ENCODE measurements around the gene COA7.

Gene COA7

DNA sequence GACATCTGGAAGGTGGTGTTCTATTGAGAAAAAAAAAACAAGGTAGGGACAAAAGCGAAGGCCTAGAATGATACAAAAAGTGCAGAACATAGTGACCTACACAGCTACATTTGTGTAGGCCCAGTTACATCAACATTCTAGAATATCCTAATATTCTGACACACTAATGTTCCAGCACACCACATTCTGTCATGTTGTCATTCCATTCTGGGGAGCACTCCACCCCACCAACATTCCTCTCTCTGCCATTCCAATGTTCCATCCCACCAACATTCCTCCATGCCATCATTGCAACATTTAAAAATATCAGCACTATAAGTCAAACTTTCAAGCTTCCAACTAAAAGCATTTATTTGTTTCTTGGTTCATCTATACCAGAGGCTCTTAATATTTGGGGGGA lies 28.5 kb downstream of the COA7 start:
- peak; percentile 90 for DNase-seq (ENCODE audit: low spot score)

- DNase-seq (ENCODE audit: low spot score) = peak; percentile 79
These were observed 29.4 kb downstream of the COA7 start for GRCh38 chr1:52668711-52669110.

- DNase-seq (ENCODE audit: low spot score) = no peak
These were observed 30.2 kb downstream of the COA7 start for GRCh38 chr1:52667984-52668383.

DNA sequence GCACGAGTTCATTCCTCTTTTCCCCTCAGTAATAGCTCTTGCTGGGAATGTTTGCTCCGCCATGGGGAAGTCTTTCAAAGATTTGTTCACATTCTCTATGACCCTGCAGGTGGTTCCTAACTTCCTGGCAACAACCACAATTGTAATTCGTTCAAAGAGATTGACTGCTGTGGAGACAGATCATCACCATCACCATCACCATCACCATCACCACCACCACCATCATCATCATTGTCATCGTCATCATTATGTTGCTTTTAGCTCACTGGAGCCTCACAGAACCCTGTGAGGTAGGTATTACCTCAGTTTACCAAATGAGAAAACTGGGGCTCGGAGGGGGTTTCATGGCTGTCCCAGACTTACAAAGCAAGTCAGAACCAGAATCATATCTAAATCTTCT lies 30.9 kb downstream of the COA7 start:
- no peak for DNase-seq (ENCODE audit: low spot score)

DNA sequence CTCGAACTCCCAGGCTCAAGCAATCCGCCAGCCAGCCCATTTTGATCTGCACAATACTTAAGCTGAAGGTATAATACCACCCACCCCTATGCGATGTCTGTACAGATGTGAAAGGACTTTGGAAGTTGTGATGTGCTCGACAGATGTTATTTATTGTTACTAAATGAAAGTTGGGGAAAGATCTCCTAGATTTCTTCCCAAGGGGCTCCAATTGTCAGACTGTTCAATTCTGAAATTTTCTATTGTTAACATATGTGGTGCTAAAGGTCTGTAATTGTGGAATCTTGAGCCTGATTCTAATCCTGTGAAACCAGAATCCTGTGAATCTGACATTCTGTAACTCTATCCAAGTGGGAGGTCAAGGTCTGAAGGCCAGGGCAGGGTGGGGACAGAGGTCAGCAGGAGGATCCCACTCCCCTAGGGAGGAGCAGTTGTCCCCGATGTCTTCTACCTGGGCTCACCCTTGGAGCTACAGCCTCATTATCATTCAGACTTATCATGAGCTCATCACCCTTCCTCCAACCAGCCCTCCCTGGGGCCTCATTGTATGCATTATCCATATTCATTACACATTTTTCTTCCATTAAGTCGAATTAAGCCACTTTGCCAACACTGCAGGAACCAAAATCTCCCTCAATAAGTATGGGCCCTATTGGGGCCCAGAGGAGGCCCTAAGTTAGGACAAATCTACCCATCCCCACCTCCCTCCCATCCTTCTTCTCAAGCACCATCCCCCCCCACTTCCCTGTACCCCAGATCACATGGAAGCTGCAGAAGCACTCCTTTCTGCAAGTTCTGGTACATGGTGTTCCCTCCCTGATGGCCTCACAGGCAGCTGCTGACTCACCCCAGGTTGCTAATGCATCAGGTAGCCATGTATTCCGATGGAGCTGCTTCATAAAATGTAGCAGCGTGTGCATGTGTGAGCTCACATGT lies 32.9 kb downstream of the COA7 start:
- DNase-seq (ENCODE audit: low spot score) = no peak

DNA sequence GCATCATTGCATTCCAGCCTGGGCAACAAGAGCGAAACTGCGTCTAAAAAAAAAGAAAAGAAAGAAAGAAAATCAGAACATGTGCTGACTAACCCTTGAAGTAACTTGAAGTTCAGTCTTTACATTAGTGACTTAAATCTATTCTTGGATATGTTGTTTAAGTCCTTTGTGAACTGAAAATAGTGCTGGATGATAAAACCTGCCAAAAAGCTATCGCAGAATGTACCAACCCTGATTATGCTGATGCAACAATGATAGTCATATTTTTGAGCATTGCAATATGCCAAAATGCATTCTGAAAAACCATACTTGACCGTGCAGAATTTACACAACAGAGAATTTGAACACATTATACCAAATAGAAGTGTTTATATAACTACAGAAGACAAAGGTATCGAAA lies 34.4 kb downstream of the COA7 start:
- no peak for DNase-seq (ENCODE audit: low spot score)

GRCh38 chr1:52662645-52663313 lies 35.4 kb downstream of the COA7 start:
- DNase-seq (ENCODE audit: low spot score) = peak; percentile 31

DNA sequence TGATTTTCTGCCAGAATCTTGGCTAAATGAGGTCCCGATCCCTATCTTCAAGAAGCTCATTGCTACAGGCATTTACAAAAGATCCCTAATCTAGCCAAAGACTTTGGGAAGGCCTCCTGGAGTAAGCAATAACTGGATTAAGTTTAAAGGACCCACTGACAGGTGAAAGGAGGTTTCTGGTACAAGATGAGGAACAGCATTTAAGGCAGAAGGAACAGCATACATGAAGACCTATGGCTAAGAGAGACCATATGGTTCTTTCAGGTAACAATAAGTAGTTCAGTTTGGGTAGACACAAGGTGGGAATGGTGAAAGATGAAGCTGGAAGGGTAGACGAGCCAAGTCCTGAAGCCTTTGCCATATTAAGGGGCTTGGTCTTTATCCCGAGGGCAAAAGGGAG lies 37.3 kb downstream of the COA7 start:
- DNase-seq (ENCODE audit: low spot score) = no peak

GRCh38 chr1:52659851-52660596 lies 38.1 kb downstream of the COA7 start:
- no peak for DNase-seq (ENCODE audit: low spot score)

DNA sequence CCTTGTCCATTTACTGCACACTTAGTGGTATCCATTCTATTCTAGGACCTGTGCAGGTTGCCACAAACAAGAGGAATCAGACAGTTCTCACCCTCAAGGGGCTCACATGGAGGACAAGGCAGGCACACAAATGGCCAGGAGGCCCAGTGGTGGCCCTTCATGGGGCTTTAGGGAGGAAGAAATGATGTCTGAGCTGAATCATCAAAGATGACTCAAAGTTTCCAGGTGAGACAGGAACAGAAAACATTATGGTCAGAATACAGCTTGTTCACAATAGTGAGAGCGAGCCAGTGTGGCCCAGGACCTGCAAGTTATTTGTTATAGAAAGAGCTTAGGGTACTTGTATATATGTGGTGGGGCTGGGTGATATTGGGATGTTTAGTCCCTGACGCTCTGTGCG lies 38.8 kb downstream of the COA7 start:
- DNase-seq (ENCODE audit: low spot score) = no peak

DNA sequence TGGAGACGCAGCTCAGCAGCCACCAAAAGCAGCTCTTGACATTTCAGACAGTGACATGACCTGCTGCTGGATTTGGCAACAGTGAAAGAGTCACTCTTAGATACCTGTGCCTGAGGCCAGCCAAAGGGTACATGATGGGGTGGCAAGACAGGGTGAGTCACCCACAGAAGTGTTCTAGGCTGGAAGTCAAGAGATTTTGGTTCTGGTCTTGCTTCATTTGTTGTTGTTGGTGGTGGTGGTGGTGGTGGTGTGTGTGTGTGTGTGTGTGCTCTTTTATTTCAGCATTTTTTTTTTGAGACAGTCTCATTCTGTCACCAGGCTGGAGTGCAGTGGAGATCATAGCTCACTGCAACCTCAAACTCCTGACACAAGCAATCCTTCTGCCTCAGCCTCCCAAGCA lies 39.4 kb downstream of the COA7 start:
- DNase-seq (ENCODE audit: low spot score) = no peak

- no peak for DNase-seq (ENCODE audit: low spot score)
These were observed 40.4 kb downstream of the COA7 start for GRCh38 chr1:52657702-52658101.

DNA sequence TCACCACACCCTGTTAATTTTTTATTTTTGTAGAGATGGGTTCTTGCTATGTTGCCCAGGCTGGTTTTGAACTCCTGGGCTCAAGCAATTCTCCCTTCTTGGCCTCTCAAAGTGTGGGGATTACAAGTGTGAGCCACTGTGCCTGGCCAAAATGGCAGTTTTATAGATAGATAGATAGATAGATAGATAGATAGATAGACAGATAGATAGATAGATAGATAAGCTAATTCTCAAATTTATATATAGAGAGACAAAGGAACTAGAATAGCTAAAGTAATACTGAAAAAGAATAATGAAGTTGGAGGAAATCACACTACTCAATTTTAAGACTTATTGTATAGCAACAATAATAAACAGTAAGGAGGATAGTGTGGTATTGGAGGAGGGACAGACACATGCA lies 44.1 kb downstream of the COA7 start:
- DNase-seq (ENCODE audit: low spot score) = no peak

- no peak for DNase-seq (ENCODE audit: low spot score)
These were observed 44.8 kb downstream of the COA7 start for GRCh38 chr1:52653207-52653849.

DNA sequence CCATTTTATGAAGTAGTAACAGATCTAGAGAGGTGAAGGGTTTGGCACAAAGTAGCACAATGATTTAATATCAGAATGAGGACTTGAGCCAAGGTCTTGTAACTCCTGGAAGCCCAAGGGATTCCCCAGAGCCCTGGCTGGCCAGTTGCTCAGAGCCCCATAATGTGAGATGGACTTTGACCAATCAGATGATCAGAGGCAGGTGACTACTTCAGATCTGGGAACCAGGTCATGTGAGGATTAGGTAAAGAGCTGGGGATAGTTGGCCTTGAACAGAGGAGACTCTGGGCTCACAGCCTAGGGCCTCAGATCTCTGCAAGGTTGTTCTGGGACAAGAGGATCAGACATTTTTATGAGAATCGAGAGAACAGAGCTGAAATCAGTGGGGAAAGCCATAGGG lies 46.2 kb downstream of the COA7 start:
- no peak for DNase-seq (ENCODE audit: low spot score)

GRCh38 chr1:52645261-52645660 lies 52.9 kb downstream of the COA7 start:
- DNase-seq (ENCODE audit: low spot score) = no peak

DNA sequence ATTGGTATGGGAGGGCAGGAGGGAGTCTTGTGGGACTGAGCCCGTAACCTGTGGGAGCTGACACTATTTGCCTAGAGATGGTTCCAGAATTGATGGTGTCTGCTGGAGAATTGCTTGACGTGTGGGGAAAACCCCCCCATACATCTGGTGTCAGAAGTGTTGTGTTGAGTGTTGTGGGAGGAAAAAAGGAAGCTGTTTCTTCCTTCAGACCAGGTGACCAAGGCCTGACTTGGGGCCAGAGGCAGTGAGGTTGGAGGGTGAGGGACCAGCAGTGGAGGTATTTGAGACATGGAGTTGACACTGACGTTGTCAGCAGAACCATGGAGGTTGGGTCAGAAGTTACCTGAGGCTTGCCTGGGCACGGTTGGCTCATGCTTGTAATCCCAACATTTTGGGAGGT lies 56.8 kb downstream of the COA7 start:
- no peak for DNase-seq (ENCODE audit: low spot score)

DNA sequence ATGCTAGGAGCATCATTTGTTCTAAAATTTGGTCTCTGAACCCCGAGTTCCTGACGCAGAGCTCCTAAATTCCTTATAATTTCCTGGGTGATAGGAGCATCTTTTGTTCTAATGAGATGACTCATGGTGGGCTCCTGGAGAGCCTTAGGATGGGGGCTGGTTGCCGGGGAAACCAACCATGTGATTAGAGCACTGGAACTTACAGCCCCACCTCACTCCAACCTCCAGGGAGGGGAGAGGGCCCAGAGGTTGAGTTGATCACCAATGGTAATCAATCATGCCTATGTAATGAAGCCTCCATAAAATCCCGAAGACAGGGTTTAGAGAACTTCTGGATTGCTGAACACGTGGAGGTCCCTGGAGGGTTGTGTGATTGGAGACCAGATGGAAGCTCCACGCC lies 57.5 kb downstream of the COA7 start:
- no peak for DNase-seq (ENCODE audit: low spot score)

GRCh38 chr1:52637946-52638345 lies 60.2 kb downstream of the COA7 start:
- DNase-seq (ENCODE audit: low spot score) = no peak

DNA sequence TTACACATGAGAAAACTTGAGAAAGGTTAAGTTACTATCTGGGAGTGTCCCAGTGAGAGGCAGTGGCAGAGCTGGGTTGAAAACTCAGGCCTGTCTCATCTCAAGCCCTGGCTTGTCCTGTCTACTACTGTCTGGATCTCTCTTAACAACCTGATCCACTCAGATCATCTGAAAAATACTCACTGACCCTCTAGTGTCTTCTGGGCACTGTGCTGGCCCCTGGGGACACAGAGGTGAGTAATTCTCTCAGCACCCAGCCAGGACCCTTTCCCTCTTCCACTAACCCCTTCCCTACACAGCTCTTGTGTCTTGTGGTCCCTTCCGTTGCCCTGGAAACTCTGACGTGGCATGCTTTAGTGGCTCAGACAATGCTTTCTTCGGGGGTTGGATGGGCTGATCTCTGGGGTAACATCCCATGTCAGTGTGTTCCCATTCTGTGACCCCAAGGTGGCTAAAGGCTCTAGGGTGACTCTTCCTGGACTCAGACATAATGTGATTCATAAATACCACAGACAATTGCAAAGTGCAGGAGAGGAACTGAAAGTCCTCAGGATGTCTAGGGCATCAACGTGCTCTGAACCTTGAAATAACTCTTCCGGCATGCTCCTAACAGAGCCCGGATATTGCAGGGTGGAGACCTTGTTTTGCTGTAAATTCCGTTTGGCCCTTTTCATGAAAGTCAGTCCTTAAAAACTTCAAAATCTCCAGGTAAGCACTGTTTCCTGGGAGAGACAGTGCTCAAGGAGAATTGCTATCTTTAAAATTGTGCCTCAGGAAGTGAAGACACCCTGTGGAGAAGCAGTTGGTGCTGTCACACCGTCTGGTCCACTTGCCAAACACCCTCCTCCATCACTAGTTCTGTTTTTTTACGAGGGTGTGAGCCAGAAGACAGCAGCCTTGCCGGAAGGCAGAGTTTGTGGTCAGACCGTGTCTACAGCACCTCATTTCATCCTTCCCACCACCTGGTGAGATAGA lies 61.1 kb downstream of the COA7 start:
- DNase-seq (ENCODE audit: low spot score) = no peak
